ENCODE measurements around the gene ARHGAP18. TPM values are rescaled to one million over a fixed set of nuclear protein-coding genes. Genes with fewer than 3 reads are reported as not detected.

ARHGAP18 gene
- total and polyA plus RNA-seq, 2 of the 13 experiments (the other 11 are each of a cell fraction or from before 2014, with no cell fraction given): 58.2 to 115 TPM

DNA sequence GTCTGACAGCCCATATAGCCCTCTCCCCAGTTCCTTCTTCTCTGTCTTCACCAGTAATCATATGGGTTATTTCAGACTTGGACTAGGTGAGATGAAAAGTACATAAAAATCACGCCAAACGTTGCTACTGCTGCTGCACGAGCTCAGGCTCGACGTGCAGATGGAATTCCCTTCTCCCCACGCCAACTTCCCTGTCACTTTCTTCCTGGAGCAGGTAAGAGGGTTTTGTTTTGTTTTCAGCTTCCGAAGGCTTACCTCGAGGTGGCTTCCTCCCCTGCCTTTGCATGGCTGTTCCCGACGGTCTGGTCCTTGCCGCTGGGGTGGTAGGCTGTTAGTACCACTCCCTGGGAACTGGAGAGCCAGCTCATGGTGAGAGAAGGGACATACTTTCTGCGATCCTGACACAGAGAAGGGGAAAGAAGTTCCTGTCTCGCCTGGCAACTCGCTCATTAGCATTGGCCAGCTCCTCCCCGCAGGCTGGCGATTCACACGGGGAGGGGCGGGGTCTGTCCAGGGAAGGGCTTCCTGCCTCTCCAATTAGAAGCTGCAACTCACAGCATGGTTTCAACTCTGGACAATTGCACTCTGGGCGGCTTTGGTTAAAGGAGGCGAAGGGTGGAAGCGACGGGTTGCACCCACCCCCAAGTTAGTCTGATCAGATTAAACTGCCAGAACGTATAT is at the start of gene ARHGAP18 (continued):
- TF ChIP-seq SIX1 (CRISPR knock-in tag; IDR thresholded peaks at IDR 0.05; ENCODE audit: borderline replicate concordance): peak; percentile 49; the same call in 1 of the 2 replicates
- TF ChIP-seq ZNF251 (CRISPR knock-in tag; IDR thresholded peaks at IDR 0.05): peak; percentile 70; the same call in 1 of the 2 replicates
- TF ChIP-seq ZNF557 (CRISPR knock-in tag; IDR thresholded peaks at IDR 0.05): no peak
- peak; percentile 56; the same call in 1 of the 2 replicates for TF ChIP-seq FOXK1 (CRISPR knock-in tag; IDR thresholded peaks at IDR 0.05; ENCODE audit: borderline replicate concordance, low read depth)
- TF ChIP-seq SP4 (CRISPR knock-in tag; IDR thresholded peaks at IDR 0.05): peak; percentile 50; the same call in 1 of the 2 replicates
- TF ChIP-seq CEBPB (IDR thresholded peaks at IDR 0.05; ENCODE audit: borderline replicate concordance, low read depth, low read length): no peak
- TF ChIP-seq PITX1 (CRISPR knock-in tag; IDR thresholded peaks at IDR 0.05): peak; percentile 69
- no peak for TF ChIP-seq ZFP82 (CRISPR knock-in tag; IDR thresholded peaks at IDR 0.05; ENCODE audit: borderline replicate concordance)
- TF ChIP-seq, protein P1, sequence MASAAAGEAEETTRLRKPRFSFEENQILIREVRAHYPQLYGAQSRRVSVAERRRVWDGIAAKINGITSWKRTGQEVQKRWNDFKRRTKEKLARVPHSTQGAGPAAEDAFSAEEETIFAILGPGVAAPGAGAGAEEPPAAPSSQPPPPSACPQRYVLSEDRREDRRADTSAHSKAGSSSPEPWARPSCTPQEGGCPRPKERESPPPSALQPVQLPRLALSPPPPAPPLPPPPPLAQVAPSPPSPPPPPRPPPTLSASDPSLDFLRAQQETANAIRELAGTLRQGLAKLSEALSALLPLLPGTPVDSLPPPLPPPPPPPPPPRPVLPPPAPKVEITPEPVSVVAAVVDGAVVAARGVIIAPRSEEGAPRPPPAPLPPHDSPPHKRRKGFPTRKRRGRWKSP (CRISPR knock-in tag; IDR thresholded peaks at IDR 0.05): peak; percentile 87
- TF ChIP-seq, protein P2, sequence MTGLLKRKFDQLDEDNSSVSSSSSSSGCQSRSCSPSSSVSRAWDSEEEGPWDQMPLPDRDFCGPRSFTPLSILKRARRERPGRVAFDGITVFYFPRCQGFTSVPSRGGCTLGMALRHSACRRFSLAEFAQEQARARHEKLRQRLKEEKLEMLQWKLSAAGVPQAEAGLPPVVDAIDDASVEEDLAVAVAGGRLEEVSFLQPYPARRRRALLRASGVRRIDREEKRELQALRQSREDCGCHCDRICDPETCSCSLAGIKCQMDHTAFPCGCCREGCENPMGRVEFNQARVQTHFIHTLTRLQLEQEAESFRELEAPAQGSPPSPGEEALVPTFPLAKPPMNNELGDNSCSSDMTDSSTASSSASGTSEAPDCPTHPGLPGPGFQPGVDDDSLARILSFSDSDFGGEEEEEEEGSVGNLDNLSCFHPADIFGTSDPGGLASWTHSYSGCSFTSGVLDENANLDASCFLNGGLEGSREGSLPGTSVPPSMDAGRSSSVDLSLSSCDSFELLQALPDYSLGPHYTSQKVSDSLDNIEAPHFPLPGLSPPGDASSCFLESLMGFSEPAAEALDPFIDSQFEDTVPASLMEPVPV (CRISPR knock-in tag; IDR thresholded peaks at IDR 0.05): no peak; the same call in 1 of the 2 replicates
- TF ChIP-seq ZNF33A (CRISPR knock-in tag; IDR thresholded peaks at IDR 0.05; ENCODE audit: borderline replicate concordance): no peak; the same call in 1 of the 2 replicates
- peak; percentile 77; the same call in 1 of the 2 replicates for TF ChIP-seq EHMT2 (IDR thresholded peaks at IDR 0.05; ENCODE audit: borderline replicate concordance, low read depth, low read length)
- TF ChIP-seq NFATC3 (CRISPR knock-in tag; IDR thresholded peaks at IDR 0.05): no peak
- TF ChIP-seq RFX3 (CRISPR knock-in tag; IDR thresholded peaks at IDR 0.05): no peak
- TF ChIP-seq, protein P3, sequence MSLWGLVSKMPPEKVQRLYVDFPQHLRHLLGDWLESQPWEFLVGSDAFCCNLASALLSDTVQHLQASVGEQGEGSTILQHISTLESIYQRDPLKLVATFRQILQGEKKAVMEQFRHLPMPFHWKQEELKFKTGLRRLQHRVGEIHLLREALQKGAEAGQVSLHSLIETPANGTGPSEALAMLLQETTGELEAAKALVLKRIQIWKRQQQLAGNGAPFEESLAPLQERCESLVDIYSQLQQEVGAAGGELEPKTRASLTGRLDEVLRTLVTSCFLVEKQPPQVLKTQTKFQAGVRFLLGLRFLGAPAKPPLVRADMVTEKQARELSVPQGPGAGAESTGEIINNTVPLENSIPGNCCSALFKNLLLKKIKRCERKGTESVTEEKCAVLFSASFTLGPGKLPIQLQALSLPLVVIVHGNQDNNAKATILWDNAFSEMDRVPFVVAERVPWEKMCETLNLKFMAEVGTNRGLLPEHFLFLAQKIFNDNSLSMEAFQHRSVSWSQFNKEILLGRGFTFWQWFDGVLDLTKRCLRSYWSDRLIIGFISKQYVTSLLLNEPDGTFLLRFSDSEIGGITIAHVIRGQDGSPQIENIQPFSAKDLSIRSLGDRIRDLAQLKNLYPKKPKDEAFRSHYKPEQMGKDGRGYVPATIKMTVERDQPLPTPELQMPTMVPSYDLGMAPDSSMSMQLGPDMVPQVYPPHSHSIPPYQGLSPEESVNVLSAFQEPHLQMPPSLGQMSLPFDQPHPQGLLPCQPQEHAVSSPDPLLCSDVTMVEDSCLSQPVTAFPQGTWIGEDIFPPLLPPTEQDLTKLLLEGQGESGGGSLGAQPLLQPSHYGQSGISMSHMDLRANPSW (CRISPR knock-in tag; IDR thresholded peaks at IDR 0.05; ENCODE audit: borderline replicate concordance): peak; percentile 92
- peak; percentile 95 for TF ChIP-seq HOXA5 (CRISPR knock-in tag; IDR thresholded peaks at IDR 0.05)
- TF ChIP-seq YEATS2 (CRISPR knock-in tag; IDR thresholded peaks at IDR 0.05; ENCODE audit: borderline replicate concordance): peak; percentile 67; the same call in 1 of the 2 replicates
- no peak for TF ChIP-seq PAWR (CRISPR knock-in tag; IDR thresholded peaks at IDR 0.05; ENCODE audit: borderline replicate concordance)
- peak; percentile 92 to 98 for TF ChIP-seq POLR2A (IDR thresholded peaks at IDR 0.05; ENCODE audit: insufficient read depth in 1 of 2, low read depth in 2 of 2, low read length in 2 of 2)
- TF ChIP-seq RFXAP (CRISPR knock-in tag; IDR thresholded peaks at IDR 0.05; ENCODE audit: borderline replicate concordance): peak; percentile 97
- TF ChIP-seq ZKSCAN8 (CRISPR knock-in tag; IDR thresholded peaks at IDR 0.05; ENCODE audit: borderline replicate concordance): peak; percentile 59; the same call in 1 of the 2 replicates
- TF ChIP-seq, protein P4, sequence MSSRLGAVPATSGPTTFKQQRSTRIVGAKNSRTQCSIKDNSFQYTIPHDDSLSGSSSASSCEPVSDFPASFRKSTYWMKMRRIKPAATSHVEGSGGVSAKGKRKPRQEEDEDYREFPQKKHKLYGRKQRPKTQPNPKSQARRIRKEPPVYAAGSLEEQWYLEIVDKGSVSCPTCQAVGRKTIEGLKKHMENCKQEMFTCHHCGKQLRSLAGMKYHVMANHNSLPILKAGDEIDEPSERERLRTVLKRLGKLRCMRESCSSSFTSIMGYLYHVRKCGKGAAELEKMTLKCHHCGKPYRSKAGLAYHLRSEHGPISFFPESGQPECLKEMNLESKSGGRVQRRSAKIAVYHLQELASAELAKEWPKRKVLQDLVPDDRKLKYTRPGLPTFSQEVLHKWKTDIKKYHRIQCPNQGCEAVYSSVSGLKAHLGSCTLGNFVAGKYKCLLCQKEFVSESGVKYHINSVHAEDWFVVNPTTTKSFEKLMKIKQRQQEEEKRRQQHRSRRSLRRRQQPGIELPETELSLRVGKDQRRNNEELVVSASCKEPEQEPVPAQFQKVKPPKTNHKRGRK (CRISPR knock-in tag; IDR thresholded peaks at IDR 0.05): no peak; the same call in 1 of the 2 replicates
- no peak for TF ChIP-seq ZNF326 (CRISPR knock-in tag; IDR thresholded peaks at IDR 0.05; ENCODE audit: borderline replicate concordance)
